Kidney glomerular epithelial cell (primary cell): Measurements from ENCODE around the gene PITX3.
"Not testable (repeated sequence)": the region's sequence is repeated elsewhere in the genome, so short reads cannot be mapped to it uniquely, and the experiment has no call there.

Experiments
- DNase-seq: peaks from one replicate; lab custom pipeline; 2025; lab: John Stamatoyannopoulos, UW

PITX3 gene

GRCh38 chr10:102255404-102255803, 14.1 kb upstream of the PITX3 start:
- no peak for DNase-seq

- no peak for DNase-seq
Observed at GRCh38 chr10:102254426-102254825, 13.1 kb upstream of the PITX3 start.

- not testable (repeated sequence) for DNase-seq
Observed at GRCh38 chr10:102252508-102252907, 11.2 kb upstream of the PITX3 start.

GRCh38 chr10:102247734-102248133, 6.4 kb upstream of the PITX3 start:
- DNase-seq = no peak

- DNase-seq = peak; percentile 28
Observed at GRCh38 chr10:102246261-102246660, 4.9 kb upstream of the PITX3 start.

- no peak for DNase-seq
Observed at GRCh38 chr10:102245932-102246251, 4.6 kb upstream of the PITX3 start.

GRCh38 chr10:102245082-102245931, 4.0 kb upstream of the PITX3 start, which contains the start of gene GBF1:
Gene GBF1, plus strand, starts transcription at chr10:102245532. Its CDS starts 13,407 bp downstream, at chr10:102258939.
- peak; percentile 100 for DNase-seq

- DNase-seq = peak; percentile 17
Observed at GRCh38 chr10:102243309-102243708, 2.0 kb upstream of the PITX3 start.

GRCh38 chr10:102242118-102242485, 790 bp upstream of the PITX3 start:
- DNase-seq = no peak

GRCh38 chr10:102241032-102241443, 274 bp downstream of the PITX3 start:
- no peak for DNase-seq

- DNase-seq = no peak
Observed at GRCh38 chr10:102240467-102241031, 763 bp downstream of the PITX3 start.

GRCh38 chr10:102237711-102238252, 3.5 kb downstream of the PITX3 start:
- DNase-seq = no peak

GRCh38 chr10:102236006-102236405, 5.3 kb downstream of the PITX3 start:
- DNase-seq = no peak

- DNase-seq = peak; percentile 66
Observed at GRCh38 chr10:102235598-102235920, 5.8 kb downstream of the PITX3 start.

- no peak for DNase-seq
Observed at GRCh38 chr10:102234888-102235597, 6.3 kb downstream of the PITX3 start.

GRCh38 chr10:102233997-102234396, 7.3 kb downstream of the PITX3 start:
- no peak for DNase-seq

- no peak for DNase-seq
Observed at GRCh38 chr10:102231357-102232318, 9.7 kb downstream of the PITX3 start.

GRCh38 chr10:102230861-102231356, 10.4 kb downstream of the PITX3 start:
- no peak for DNase-seq

GRCh38 chr10:102230264-102230860, 10.9 kb downstream of the PITX3 start:
- no peak for DNase-seq

- peak; percentile 47 for DNase-seq
Observed at GRCh38 chr10:102229810-102230263, 11.5 kb downstream of the PITX3 start.

GRCh38 chr10:102227050-102227449, 14.3 kb downstream of the PITX3 start:
- no peak for DNase-seq
